Activated CD4-positive, alpha-beta memory T cell treated with anti-CD3 and anti-CD28 coated beads, Interleukin-2, amount 10 ng/mL, durations not matched to agents 7 days and 5 days (primary cell): ENCODE results near the gene ATXN7L1. TPM values are rescaled to one million over a fixed set of nuclear protein-coding genes. Genes with fewer than 3 reads are reported as not detected.

Source experiments
- CTCF ChIA-PET: fragments of 350-600 bp; sonication (Branson Sonifier 250); formaldehyde crosslinking; loops from one replicate; lab custom pipeline; 2021; ENCODE audit warnings: antibody characterized with exemption, inconsistent platforms; lab: Charles Lee
- POLR2A ChIA-PET: fragments of 350-600 bp; sonication (Branson Sonifier 250); formaldehyde crosslinking; loops from one replicate; lab custom pipeline; 2021; ENCODE audit warnings: antibody characterized with exemption; lab: Charles Lee
- DNase-seq: peaks from one replicate; pipeline ENCODE4 v3.0.0-alpha.2; 2020
- H3K27ac Mint-ChIP-seq: one replicate; pipeline ENCODE4 v1.8.0; 2021; ENCODE audit warnings: mild to moderate bottlenecking, mixed read lengths
- H3K27me3 Mint-ChIP-seq: one replicate; pipeline ENCODE4 v1.8.0; 2021; ENCODE audit warnings: mixed read lengths
- H3K36me3 Mint-ChIP-seq: one replicate; pipeline ENCODE4 v1.8.0; 2021; ENCODE audit warnings: low read depth, mixed read lengths
- H3K4me1 Mint-ChIP-seq: one replicate; pipeline ENCODE4 v1.8.0; 2021; ENCODE audit warnings: mixed read lengths
- H3K4me3 Mint-ChIP-seq: one replicate; pipeline ENCODE4 v1.8.0; 2021; ENCODE audit warnings: mild to moderate bottlenecking, mixed read lengths
- H3K9me3 Mint-ChIP-seq: one replicate; pipeline ENCODE4 v1.8.0; 2021; ENCODE audit warnings: mixed read lengths
- total RNA-seq, 2 experiments: library from RNA; stranded (reverse); gene quantifications; one replicate each; pipeline ENCODE4 v1.2.3, GENCODE V29; 2021

Gene ATXN7L1
- total RNA-seq, 2 experiments from 2014 or later = 27.1 to 28.1 TPM

DNA sequence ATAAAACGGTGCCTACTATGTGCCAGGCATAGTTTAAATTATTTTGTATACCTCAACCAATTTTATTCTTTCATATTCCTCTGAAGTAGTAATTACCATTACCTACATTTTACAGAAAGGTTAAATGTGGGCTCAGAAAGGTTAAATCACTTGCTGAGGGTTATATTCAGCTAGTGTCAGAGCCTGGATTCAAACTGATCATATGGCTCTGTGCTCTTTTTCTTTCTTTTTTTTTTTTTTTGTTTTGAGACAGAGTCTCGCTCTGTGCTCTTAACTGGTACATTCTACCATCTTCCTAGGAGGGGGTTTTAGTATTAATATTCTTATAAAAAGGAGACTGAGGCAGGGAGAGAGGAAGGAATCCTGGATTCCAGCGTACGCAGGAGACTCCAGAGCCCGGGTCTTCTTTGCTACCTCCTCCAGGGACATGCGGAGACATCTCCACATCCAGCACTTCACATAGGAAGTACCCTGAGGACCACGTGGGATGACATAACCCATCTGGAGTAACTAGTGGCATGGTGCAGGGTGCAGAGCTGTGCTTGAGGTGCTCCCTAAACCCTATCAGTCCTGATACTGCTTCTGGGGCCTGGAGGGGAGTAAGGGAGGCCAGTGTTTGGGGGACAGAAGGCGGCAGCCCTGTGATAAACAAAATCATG, 29.6 kb upstream of the ATXN7L1 start:
- no peak for DNase-seq
- Mint-ChIP-seq H3K4me3 (no peak overlapping the region), H3K36me3 (peaks cover 3% of the 10 kb centered on the region), H3K4me1 (no peaks in the 10 kb centered on the region), H3K9me3 (peaks cover 6% of the 10 kb centered on the region), H3K27ac (no peak overlapping the region), H3K27me3 (no peaks in the 10 kb centered on the region)
- ChIA-PET POLR2A (no interaction called here), CTCF (interaction anchor here (1.8 kb wide), 1 partner anchor 146 kb away, joined by 5 read pairs; no protein-coding TSS in a partner anchor)

GRCh38 chr7:105905209-105905909, 29.0 kb upstream of the ATXN7L1 start:
- Mint-ChIP-seq H3K4me3 (no peak overlapping the region), H3K27ac (no peak overlapping the region), H3K27me3 (no peaks in the 10 kb centered on the region), H3K4me1 (no peaks in the 10 kb centered on the region), H3K36me3 (no peaks in the 10 kb centered on the region), H3K9me3 (peaks cover 2% of the 10 kb centered on the region)
- ChIA-PET POLR2A (no interaction called here), CTCF (interaction anchor here (0.6 to 1.8 kb wide), 2 partner anchors 96 to 145 kb away, joined by 3 to 5 read pairs; no protein-coding TSS in a partner anchor)
- DNase-seq = no peak

DNA sequence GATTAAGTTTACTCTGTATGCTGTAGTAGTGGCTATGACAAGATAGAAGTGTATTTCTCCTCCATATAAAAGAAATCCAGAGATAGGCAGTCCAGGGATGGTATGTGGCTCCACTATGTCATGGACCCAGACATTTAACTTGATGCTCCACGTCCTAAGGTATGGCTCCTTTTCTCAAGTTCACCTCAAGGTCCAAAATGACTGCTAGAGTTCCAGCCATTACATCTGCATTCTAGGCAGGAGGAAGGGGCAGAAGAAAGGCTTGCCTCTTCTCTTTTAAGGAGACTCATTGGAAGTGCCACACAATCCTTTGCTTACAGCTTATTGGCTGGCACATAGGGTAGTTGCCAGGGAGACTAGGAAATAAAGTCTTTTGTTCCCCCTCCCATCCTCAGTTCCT, 27.7 kb upstream of the ATXN7L1 start:
- no peaks in the 10 kb centered on the region for H3K4me1 Mint-ChIP-seq
- ChIA-PET POLR2A (no interaction called here), CTCF (interaction anchor here (1.2 to 1.8 kb wide), 2 partner anchors 15 to 144 kb away, joined by 4 to 5 read pairs; no protein-coding TSS in a partner anchor)
- H3K4me3 Mint-ChIP-seq = no peak overlapping the region
- no peak overlapping the region for H3K27ac Mint-ChIP-seq
- H3K9me3 Mint-ChIP-seq = no peaks in the 10 kb centered on the region
- no peaks in the 10 kb centered on the region for H3K27me3 Mint-ChIP-seq
- H3K36me3 Mint-ChIP-seq = no peaks in the 10 kb centered on the region
- DNase-seq = no peak

GRCh38 chr7:105902325-105902911, 26.0 kb upstream of the ATXN7L1 start:
- Mint-ChIP-seq H3K27me3 (no peaks in the 10 kb centered on the region), H3K4me1 (no peaks in the 10 kb centered on the region)

DNA sequence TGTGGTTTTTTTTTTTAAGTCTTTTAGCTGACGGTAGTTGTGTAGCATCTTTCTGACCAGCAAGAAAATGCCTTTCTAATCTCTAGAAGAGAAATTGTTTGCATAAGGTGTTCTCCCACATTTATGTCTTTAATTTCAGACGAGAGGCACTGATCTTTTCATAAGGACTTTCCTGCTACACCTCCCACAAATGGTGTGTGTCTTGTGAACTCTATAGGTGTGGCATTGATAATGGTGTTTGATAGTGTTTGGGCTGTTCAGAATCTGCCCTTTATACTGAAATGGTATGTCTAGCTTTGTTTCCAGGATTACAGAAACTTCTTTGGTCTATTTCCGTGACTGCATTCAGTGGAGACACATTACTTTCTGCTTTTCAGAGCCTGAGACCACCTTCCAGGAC, 21.6 kb upstream of the ATXN7L1 start:
- Mint-ChIP-seq H3K27ac (no peak overlapping the region), H3K9me3 (no peaks in the 10 kb centered on the region), H3K4me1 (no peaks in the 10 kb centered on the region), H3K4me3 (no peak overlapping the region), H3K36me3 (no peaks in the 10 kb centered on the region), H3K27me3 (no peaks in the 10 kb centered on the region)
- DNase-seq = no peak
- POLR2A ChIA-PET = no interaction called here
- CTCF ChIA-PET = no interaction called here

More at GRCh38 chr7:105902325-105902911, 26.0 kb upstream of the ATXN7L1 start:
- Mint-ChIP-seq H3K36me3 (no peaks in the 10 kb centered on the region), H3K27ac (no peak overlapping the region), H3K4me3 (no peak overlapping the region), H3K9me3 (no peaks in the 10 kb centered on the region)
- CTCF ChIA-PET = no interaction called here
- no peak for DNase-seq
- POLR2A ChIA-PET = no interaction called here

- no peaks in the 10 kb centered on the region for H3K9me3 Mint-ChIP-seq
- ChIA-PET POLR2A (no interaction called here), CTCF (interaction anchor here (0.7 to 1.0 kb wide), 2 partner anchors 9 to 49 kb away, joined by 3 to 4 read pairs; no protein-coding TSS in a partner anchor)
These were observed 20.1 kb upstream of the ATXN7L1 start for GRCh38 chr7:105896407-105896911.

DNA sequence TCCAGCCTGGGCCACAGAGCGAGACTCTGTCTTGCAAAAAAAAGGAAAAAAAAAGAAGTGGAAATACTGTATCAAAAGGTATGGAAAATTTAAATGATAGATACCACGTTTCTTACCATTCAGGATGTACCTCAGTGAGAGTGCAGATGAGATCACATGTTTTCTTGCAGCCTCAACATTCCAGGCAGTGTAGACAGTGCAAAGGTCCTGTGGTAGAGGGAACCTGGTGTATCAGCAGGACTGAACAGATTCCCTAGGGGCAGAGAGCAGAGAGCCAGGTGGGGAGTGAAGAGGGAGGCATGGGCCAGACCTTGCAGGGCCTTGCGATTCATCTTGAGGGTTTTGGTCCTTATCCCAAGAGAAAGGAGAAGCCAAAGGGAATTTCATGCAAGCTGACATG, 17.7 kb upstream of the ATXN7L1 start:
- Mint-ChIP-seq H3K36me3 (no peaks in the 10 kb centered on the region), H3K27me3 (no peaks in the 10 kb centered on the region), H3K4me1 (peaks cover 5% of the 10 kb centered on the region), H3K4me3 (no peak overlapping the region), H3K9me3 (no peaks in the 10 kb centered on the region), H3K27ac (no peak overlapping the region)
- ChIA-PET POLR2A (no interaction called here), CTCF (no interaction called here)
- DNase-seq = no peak

More at GRCh38 chr7:105896407-105896911, 20.1 kb upstream of the ATXN7L1 start:
- Mint-ChIP-seq H3K27ac (no peak overlapping the region), H3K27me3 (no peaks in the 10 kb centered on the region), H3K4me3 (no peak overlapping the region), H3K4me1 (no peaks in the 10 kb centered on the region), H3K36me3 (no peaks in the 10 kb centered on the region)
- DNase-seq = no peak

DNA sequence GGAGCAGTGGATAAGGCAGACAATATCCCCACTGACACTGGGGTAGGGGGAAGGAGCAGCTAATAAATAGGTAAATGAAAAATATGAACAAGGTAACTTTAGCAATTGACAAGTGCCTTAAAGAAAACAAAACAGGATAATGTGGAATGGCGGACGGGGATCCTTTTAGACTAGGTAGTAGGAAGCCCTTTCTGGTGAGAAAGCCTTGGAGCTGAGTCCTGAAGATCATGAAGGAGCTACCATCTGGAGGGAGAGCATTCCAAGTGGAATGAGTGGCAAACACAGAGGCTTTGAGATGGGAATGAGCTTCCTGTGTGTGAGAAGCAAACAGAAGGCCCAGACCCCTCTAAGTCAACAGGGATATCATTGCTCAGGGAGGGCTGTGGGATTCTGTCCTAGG, 16.0 kb upstream of the ATXN7L1 start:
- CTCF ChIA-PET = interaction anchor here (0.8 kb wide), 1 partner anchor 132 kb away, joined by 3 read pairs; no protein-coding TSS in a partner anchor
- Mint-ChIP-seq H3K4me3 (no peak overlapping the region), H3K9me3 (no peaks in the 10 kb centered on the region)

DNA sequence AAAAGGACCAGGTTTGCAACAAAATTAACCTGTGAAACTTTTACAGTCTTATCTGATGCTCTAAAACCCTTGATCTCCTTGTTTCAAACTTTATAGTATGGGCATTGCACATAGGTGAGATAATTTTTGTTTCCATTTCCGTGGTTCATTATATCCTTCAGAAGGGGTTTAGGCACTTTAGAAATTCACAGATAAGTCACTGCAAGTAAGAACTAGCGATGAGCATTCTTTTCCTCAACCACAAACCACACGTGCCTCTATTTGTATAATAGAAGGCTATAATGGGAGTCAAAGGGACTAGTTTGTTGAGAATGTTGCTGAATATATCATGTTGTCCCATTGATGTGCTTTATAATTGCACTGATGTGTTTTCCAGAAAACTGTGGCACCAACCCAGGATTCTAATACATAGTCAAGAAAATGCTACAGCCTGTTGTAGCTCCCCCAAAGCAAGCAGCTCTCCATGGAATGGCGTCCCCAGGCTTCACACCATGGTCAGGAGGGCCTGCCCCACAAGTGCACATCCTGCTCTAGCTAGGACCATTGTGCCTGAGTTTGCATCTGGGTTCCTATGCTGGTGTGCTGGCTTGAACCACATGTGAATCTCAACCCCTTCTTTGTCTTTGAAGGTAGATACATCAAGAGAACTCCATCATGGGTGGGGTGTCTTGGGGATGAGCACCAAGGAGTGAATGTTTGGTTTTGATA, 14.0 kb upstream of the ATXN7L1 start:
- H3K36me3 Mint-ChIP-seq = no peaks in the 10 kb centered on the region
- H3K9me3 Mint-ChIP-seq = no peaks in the 10 kb centered on the region
- H3K4me3 Mint-ChIP-seq = no peak overlapping the region
- H3K4me1 Mint-ChIP-seq = peaks cover 5% of the 10 kb centered on the region
- ChIA-PET CTCF (interaction anchor here (1.8 to 3.5 kb wide), 2 partner anchors 13 to 130 kb away, joined by 4 to 16 read pairs; no protein-coding TSS in a partner anchor), POLR2A (interaction anchor here (1.6 kb wide), 1 partner anchor 13 kb away, joined by 6 read pairs; no protein-coding TSS in a partner anchor)
- no peak overlapping the region for H3K27ac Mint-ChIP-seq
- no peak for DNase-seq
- peaks cover 3% of the 10 kb centered on the region for H3K27me3 Mint-ChIP-seq

More for the DNA sequence above, 16.0 kb upstream of the ATXN7L1 start:
- Mint-ChIP-seq H3K27me3 (peaks cover 3% of the 10 kb centered on the region), H3K27ac (no peak overlapping the region), H3K36me3 (no peaks in the 10 kb centered on the region), H3K4me1 (peaks cover 5% of the 10 kb centered on the region)
- POLR2A ChIA-PET = no interaction called here
- no peak for DNase-seq

DNA sequence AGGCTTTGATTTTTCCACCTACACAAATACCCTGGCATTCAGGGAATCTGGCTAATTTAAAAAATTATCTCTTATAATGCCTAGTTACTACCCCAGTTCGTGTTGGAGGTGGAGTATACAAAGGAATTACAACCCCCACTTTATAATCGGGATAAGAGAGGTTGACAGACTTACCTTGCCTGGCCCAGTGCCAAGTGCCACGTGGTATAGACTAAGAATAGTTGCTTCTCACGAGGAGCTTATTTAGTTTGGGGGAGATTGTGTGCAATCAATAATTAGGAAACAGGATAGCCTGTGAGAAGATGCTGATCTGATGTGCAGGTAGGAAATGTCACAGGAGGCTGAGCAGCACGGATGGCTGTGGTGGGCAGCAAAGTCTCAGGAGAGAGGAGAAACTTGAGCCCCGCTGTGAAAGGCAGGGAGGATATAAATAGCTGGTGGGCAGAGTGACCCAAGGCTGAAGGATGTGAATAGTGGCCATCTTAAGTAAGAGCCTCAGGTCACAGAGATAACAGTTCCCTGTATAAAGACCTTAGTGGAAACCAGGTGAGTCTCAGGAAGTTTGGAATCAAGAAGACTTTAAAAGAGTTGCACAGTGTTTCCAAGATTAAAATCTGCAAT, 11.3 kb upstream of the ATXN7L1 start:
- H3K27me3 Mint-ChIP-seq = peaks cover 3% of the 10 kb centered on the region
- no peak overlapping the region for H3K27ac Mint-ChIP-seq
- CTCF ChIA-PET = interaction anchor here (1.2 to 1.6 kb wide), 3 partner anchors 9 to 13 kb away, joined by 3 to 4 read pairs (median 3); no protein-coding TSS in a partner anchor
- no peaks in the 10 kb centered on the region for H3K9me3 Mint-ChIP-seq
- H3K36me3 Mint-ChIP-seq = no peaks in the 10 kb centered on the region
- no peak for DNase-seq
- peaks cover 7% of the 10 kb centered on the region for H3K4me1 Mint-ChIP-seq
- H3K4me3 Mint-ChIP-seq = no peak overlapping the region
- POLR2A ChIA-PET = no interaction called here

DNA sequence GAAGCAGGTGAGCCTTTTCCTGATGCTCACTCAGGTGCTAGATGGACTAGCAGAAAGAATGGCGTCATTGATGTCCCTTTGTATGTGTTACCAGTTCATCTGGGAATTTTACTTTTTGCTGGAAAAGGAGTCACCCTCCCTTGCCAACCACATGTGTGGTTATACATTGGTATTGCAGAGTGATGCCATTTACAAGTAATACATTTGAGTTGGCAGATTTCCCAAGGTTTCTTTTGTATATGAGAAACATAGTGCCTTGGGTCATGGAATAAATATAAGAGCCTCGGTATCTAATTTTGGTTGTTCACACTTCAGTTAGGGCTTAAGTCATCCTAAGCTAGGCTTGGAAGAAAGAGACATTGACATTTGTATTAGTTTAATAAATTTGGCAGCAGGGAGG, 10.4 kb upstream of the ATXN7L1 start:
- DNase-seq = no peak
- Mint-ChIP-seq H3K27me3 (peaks cover 3% of the 10 kb centered on the region), H3K4me3 (no peak overlapping the region), H3K4me1 (peaks cover 7% of the 10 kb centered on the region), H3K9me3 (no peaks in the 10 kb centered on the region), H3K36me3 (no peaks in the 10 kb centered on the region), H3K27ac (no peak overlapping the region)
- ChIA-PET CTCF (interaction anchor here (1.2 to 1.7 kb wide), 4 partner anchors 9 to 126 kb away, joined by 3 to 7 read pairs (median 4); no protein-coding TSS in a partner anchor), POLR2A (no interaction called here)
